Measurements from ENCODE around the gene PNPLA1.
A peak's percentile ranks its signal among the peaks of the same experiment; 100 is the strongest.

PNPLA1 gene

GRCh38 chr6:36318690-36319435, 49.0 kb downstream of the PNPLA1 start:
- DNase-seq: peak; percentile 44

- no peak for DNase-seq
Observed at GRCh38 chr6:36319436-36319762, 49.5 kb downstream of the PNPLA1 start.

DNA sequence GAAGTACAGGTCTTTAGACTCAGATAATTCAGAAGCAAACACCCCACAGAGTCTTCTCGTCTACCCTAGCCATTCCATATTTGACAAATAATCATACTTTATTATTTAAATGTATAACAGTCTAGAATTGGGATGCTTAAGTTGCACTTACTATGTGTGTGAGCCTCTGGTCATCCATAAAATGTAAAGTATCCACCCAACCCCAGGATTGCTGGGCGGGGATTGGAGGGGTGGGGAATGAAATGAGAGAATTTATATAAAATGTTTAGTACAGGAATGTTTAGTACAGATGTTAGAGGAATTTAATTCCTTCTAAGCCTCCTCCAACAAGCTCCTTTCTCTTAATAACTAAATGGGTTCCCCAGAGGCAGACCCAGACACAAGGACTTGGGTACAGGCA, 50.0 kb downstream of the PNPLA1 start:
- no peak for DNase-seq

DNA sequence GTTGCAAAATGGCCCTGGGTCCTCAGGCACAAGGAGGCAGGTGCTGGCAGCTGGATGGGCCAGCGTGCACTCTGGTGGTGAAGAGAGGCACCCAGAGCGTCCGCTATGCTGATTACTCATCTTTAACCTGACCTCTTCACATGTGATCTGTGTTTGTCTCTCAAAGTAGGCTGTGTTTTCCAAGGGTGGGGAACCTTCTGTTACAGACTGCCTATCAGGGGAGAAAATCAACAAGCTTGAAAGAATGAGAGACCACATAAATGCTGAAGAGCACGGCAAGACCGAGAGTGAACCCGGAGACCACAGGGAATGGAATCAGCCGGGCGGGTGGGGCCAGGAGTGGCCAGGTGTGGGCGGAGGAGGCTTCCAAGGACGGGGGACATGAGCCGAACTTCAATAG, 50.6 kb downstream of the PNPLA1 start:
- no peak for DNase-seq

GRCh38 chr6:36322591-36322990, 52.7 kb downstream of the PNPLA1 start:
- DNase-seq: no peak

GRCh38 chr6:36323062-36323461, 53.2 kb downstream of the PNPLA1 start:
- DNase-seq: no peak

DNA sequence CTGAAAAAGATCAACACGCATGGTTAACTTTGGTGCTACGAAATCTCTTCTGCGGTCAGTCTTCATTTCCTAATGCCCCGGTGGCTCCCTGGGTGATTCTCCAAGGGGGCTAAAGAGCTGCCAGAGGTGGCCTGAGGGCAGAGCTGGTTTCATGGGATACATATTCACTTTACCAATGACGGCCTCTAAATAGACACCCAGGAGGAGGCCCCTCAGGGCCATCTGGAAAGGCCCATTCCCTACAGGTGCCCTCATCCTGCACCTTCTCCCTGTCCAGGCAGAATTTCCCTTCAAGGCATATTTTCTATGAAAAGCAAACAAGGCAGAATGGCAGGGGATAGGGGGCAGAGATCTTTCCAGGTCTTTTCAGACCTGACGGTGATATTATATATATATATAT, 54.3 kb downstream of the PNPLA1 start:
- no peak for DNase-seq

DNA sequence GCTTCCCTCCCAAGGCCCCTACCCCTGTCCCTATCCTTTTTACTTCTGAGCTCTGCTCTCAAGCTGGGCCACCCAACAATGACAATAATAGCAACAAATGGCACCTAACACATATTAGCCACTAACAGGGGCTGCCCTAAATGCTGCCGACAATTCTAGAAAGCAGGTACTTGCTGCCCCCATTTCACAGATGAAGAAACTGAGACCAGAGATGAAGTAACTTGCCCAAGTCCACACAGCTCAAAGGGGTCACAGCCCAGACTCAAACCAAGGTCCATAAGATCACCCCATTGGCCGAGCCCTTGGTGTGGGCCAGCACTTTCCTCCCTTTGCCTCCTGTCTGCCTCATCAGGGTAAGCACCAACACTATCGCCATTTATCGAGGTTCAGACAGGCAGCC, 54.9 kb downstream of the PNPLA1 start:
- DNase-seq: no peak

DNA sequence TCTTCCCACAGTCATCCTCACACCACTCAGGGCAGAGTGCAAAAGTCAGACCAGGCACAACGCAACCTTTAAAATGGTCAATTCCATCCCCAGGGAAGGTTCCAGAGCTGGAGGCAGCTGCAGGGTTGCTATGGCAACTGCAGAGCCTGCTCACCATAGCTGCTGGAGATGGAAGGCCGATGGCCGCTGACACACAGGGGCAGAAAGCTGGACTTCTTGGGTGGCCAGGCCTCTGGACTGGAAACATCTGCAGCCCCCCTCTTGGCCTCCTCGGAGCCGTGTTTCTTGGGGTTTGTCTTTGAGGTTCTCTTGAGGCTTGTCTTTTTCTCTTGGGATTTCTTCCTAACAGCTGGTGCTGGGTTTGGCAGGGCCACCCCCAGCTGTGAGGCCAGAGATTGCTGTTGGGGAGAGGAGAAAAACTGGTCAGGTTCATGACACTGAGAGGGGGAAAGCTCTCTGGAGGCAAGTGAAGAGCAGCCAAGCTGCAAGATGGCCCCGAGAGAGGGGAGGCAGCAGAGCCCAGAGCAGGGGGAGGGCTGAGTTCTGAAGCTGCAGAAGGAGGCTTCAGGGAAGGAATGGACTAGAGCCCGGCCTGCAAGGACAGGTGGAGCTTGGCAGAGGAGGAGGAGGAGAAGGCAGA, 56.6 kb downstream of the PNPLA1 start:
- peak; percentile 51 for DNase-seq

- DNase-seq: peak; percentile 26
Observed at GRCh38 chr6:36327226-36327918, 57.5 kb downstream of the PNPLA1 start.

DNA sequence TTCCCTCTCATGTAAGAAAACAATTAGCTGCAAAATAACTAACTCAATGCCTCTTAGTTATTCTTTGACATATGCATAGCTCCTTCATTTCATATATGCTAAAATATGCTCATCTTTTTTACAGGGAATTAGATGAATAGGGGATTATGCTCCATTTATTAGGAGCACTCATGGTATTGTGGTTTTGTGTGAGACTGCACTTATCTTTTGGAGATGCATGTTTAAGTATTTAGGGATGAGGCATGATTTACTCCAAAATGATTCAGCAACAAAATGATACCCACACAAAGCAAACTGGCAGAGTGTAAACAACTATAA, 58.0 kb downstream of the PNPLA1 start:
- DNase-seq: no peak

- no peak for DNase-seq
Observed at GRCh38 chr6:36328600-36328999, 58.7 kb downstream of the PNPLA1 start.

- no peak for DNase-seq
Observed at GRCh38 chr6:36329798-36330291, 60.0 kb downstream of the PNPLA1 start.

GRCh38 chr6:36330366-36330765, 60.5 kb downstream of the PNPLA1 start:
- DNase-seq: no peak

DNA sequence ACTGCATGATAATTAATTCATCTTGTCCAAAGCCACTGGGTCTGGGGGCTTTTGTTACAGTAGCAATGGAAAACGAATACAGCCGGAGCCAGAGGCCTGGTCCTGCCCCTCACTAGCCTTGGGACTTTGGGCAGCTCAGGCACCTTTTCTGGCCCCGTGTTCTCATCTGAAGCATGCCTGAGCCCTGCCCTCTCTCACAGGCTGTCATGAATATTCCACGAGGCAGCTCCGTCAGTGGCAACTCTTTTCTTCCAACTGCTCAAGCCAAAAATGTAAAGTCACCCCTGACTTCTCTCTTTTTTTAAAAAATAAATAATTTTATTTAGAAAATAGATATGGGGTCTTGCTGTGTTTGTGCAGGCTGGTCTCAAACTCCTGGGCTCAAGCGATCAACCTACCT, 61.5 kb downstream of the PNPLA1 start:
- no peak for DNase-seq

- DNase-seq: no peak
Observed at GRCh38 chr6:36333171-36333895, 63.5 kb downstream of the PNPLA1 start.

DNA sequence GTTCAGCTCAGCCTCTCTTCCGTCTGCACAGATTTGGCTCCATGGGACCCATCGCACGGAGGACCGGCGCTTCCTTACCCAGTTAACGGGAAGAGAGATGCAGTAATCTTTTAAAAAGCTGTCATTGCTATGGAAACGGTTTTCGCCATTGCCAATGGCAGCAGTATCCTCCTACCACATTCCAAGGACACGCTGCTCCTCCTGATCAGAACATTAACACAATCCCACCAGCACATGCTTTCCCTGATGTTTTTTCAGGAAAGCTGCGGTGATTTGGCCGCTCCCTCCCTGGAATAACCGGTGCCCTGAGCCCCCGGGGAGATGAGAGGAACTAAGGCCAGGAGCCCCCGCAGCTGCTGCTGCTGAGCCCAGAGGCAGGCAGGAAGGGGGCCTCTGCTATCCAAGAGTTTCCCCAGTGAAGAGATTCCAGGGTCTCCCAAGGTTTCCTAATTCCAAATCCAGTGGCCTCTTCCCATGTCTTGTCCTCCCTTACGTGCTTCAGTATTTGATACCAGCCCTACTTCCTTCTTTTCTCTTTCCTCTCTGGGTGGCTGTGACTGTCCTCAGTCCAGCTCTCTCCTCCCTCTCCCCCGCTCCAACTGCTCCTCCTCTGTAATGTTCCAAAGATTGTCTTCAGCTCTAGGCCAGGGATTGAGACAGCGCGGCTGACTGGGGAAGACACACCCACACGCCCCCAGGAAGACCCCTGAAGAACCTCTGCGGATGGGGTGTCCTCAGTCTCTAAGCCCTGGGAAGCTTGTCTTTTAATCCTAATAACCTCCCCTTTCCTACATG, 64.3 kb downstream of the PNPLA1 start:
- DNase-seq: no peak

DNA sequence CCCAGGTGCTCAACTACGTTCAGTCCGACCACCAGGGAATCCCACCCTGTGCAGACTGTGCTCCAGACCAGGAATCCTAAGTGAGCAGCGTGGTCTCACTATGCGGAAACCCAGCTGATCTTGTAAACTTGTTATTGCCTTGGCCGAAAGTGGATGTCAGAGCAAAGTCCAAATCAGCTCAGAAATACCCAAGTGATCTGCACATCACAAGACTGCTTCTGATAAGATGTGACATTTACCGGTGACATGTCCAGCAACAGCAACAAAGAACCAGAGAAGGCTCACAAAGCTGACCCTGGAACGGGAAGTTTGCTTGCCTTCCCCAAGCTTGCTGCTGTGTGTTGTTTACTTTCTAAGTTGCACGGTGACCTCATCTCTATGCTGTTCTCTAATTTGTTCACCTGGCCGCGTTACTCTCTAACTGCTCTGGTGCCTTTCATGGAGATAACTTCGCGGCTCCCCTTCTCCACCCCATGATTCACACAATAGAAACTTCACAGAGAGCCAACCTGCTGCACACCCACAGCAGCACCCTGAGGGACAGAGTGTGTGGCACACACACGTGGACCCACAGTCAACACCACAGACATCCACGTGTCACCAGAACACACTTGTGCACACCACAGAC, 65.1 kb downstream of the PNPLA1 start:
- no peak for DNase-seq

DNA sequence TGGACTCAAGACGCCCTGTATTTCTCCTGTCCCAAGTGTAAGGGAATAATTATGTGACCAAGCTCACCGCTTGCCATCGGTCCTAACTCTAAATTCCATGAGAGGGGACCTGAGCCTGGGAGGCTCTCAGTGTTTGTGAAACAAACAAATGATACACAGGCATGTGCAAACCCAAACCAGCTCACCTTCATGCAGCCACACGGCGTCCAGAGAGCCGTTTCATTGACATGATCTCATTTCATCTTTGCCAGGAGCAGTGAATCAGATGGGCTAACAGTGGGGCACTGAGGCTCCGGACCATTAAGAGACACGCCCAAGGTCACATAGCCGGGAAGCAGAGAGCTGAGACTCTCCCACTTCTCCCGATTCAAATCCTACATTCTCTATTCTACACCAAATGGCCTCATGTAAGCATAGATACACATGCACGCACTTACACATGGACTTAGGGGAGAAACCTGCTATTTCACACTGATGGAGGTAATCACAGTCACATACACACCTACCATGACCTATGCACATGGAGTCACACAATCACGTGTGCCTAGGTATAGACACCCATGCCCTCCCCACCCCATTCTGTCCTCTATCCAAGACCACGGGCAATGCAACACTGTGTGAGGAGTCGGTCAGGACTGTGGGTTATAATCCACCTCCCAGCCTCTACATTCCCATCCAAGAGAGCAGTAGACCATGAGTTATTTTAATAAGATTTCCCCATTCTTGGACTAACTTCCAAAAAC, 65.8 kb downstream of the PNPLA1 start:
- no peak for DNase-seq

GRCh38 chr6:36336208-36336710, 66.4 kb downstream of the PNPLA1 start:
- DNase-seq: no peak

- DNase-seq: no peak
Observed at GRCh38 chr6:36336779-36337241, 67.0 kb downstream of the PNPLA1 start, which contains the start of gene BNIP5. TSS of gene BNIP5 (minus strand) at chr6:36336888. CDS start at chr6:36330690, 6,198 bp downstream.
